ENCODE results near the gene OSBPL10.

The OSBPL10 gene

DNA sequence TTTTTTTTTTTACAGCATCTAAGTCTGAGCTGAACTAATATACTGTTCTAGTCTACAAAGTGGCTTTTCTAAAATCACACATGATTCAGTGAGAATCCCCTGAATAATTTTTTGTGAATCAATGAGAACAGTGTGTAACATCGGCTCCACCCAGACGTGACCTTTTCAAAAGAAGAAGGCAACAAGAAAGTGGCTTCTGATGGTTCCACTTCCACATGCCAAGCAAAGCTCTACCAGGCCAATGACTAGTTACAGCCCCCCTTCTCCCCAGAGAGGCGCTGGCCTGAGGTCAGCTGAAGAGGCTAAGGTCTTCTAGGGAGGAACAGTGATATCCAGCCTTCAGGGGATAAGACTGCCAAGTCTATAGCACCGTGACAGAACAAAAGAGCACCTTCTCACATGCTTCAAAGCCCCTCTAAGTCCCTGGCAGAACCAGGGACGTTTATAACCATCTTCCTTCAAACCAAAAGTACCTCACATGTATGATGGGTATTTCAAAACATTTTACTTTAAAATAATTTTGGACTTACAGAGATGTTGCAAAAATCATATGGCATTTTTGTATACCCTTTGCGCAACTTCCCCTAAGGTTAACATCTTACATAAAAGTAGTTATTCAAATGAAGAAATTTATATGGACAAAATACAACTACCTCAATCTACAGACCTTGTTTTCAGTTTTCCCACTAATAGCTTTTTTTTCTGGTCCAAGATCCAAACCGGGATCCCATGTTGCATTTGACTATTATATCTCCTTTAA lies 177.9 kb downstream of the OSBPL10 start:
- Histone ChIP-seq H3K27ac (ENCODE audit: low read depth, low read length, poor library complexity, severe bottlenecking) (peak overlapping the region; percentile 14), H3K4me2 (ENCODE audit: low read length) (no peak overlapping the region)
- TF ChIP-seq EZH2 (IDR thresholded peaks at IDR 0.05; ENCODE audit: borderline replicate concordance, low read length): no peak
- TF ChIP-seq, protein P1, sequence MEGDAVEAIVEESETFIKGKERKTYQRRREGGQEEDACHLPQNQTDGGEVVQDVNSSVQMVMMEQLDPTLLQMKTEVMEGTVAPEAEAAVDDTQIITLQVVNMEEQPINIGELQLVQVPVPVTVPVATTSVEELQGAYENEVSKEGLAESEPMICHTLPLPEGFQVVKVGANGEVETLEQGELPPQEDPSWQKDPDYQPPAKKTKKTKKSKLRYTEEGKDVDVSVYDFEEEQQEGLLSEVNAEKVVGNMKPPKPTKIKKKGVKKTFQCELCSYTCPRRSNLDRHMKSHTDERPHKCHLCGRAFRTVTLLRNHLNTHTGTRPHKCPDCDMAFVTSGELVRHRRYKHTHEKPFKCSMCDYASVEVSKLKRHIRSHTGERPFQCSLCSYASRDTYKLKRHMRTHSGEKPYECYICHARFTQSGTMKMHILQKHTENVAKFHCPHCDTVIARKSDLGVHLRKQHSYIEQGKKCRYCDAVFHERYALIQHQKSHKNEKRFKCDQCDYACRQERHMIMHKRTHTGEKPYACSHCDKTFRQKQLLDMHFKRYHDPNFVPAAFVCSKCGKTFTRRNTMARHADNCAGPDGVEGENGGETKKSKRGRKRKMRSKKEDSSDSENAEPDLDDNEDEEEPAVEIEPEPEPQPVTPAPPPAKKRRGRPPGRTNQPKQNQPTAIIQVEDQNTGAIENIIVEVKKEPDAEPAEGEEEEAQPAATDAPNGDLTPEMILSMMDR (IDR thresholded peaks at IDR 0.05; ENCODE audit: low read length): no peak

DNA sequence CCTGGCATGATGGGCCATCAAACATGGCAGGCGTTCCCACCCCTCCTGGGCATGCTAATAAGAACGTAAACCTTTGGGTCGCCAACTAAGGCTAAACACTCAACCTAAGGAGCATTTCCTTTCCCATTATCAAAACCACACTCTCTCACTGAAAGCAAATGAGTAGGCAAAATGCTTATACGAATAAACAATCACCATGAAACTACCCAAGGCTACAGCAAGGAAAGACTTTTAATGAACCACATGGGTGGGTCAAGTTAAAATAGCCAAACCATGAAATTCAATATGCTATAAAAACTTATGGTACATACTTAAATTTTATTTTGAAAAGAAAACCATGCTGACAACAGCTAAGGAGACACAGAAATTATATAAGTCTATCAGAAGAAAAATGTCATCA lies 180.6 kb downstream of the OSBPL10 start:
- Histone ChIP-seq H3F3A (ENCODE audit: insufficient read depth, low read length) (no peaks in the 10 kb centered on the region), H3K4me1 (ENCODE audit: insufficient read depth, low read length, severe bottlenecking) (peaks cover 10% of the 10 kb centered on the region), H3K27me3 (ENCODE audit: insufficient read depth, low read length) (no peaks in the 10 kb centered on the region), H3K9me2 (ENCODE audit: low read depth, low read length) (no peaks in the 10 kb centered on the region), H3K4me3 (ENCODE audit: low read depth, low read length, poor library complexity, severe bottlenecking) (no peak overlapping the region), H3K9ac (ENCODE audit: low read length) (no peak overlapping the region), H3K36me3 (ENCODE audit: insufficient read depth, low read length) (peaks cover 40% of the 10 kb centered on the region), H3K9me3 (ENCODE audit: low read length) (no peaks in the 10 kb centered on the region), H4K20me1 (ENCODE audit: insufficient read depth, low read length) (no peaks in the 10 kb centered on the region), H3K4me2 (ENCODE audit: low read length) (no peak overlapping the region), H3K79me2 (ENCODE audit: insufficient read depth, low read length) (peaks cover 5% of the 10 kb centered on the region; the same call in 1 of the 2 replicates), H2AFZ (ENCODE audit: low read length) (no peak overlapping the region), H3K27ac (ENCODE audit: low read depth, low read length, poor library complexity, severe bottlenecking) (no peak overlapping the region)
- TF ChIP-seq, protein P1 (IDR thresholded peaks at IDR 0.05; ENCODE audit: low read length): no peak
- no peak for TF ChIP-seq EZH2 (IDR thresholded peaks at IDR 0.05; ENCODE audit: borderline replicate concordance, low read length)

More for the DNA sequence above, 177.9 kb downstream of the OSBPL10 start:
- Histone ChIP-seq H3K79me2 (ENCODE audit: insufficient read depth, low read length) (peaks cover 5% of the 10 kb centered on the region; the same call in 1 of the 2 replicates), H3K9me3 (ENCODE audit: low read length) (no peaks in the 10 kb centered on the region), H3K9me2 (ENCODE audit: low read depth, low read length) (no peaks in the 10 kb centered on the region), H4K20me1 (ENCODE audit: insufficient read depth, low read length) (no peaks in the 10 kb centered on the region), H3K4me3 (ENCODE audit: low read depth, low read length, poor library complexity, severe bottlenecking) (no peak overlapping the region), H3K36me3 (ENCODE audit: insufficient read depth, low read length) (peaks cover 36% of the 10 kb centered on the region), H3K4me1 (ENCODE audit: insufficient read depth, low read length, severe bottlenecking) (peaks cover 10% of the 10 kb centered on the region), H2AFZ (ENCODE audit: low read length) (no peak overlapping the region), H3K27me3 (ENCODE audit: insufficient read depth, low read length) (no peaks in the 10 kb centered on the region), H3F3A (ENCODE audit: insufficient read depth, low read length) (no peaks in the 10 kb centered on the region), H3K9ac (ENCODE audit: low read length) (no peak overlapping the region)

DNA sequence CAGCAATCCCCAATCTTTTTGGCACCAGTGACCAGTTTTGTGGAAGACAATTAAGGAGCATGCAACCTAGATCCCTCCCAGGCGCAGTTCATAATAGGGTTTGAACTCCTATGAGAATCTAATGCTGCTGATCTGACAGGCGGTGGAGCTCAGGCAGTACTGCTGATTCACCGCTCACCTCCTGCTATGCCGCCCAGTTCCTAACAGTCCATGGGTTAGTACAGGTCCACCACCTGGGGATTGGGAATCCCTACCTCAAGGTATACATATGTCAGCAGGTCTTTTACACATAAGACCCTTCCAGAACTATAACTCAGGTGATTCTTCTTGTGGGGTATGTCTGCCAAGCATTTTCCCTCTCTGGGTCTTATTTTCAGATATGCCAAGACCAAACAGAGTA lies 182.2 kb downstream of the OSBPL10 start:
- Histone ChIP-seq H3K4me2 (ENCODE audit: low read length) (no peak overlapping the region), H3K36me3 (ENCODE audit: insufficient read depth, low read length) (peaks cover 48% of the 10 kb centered on the region), H4K20me1 (ENCODE audit: insufficient read depth, low read length) (no peaks in the 10 kb centered on the region), H3K4me1 (ENCODE audit: insufficient read depth, low read length, severe bottlenecking) (peaks cover 10% of the 10 kb centered on the region), H3K9ac (ENCODE audit: low read length) (no peak overlapping the region), H3K27me3 (ENCODE audit: insufficient read depth, low read length) (no peaks in the 10 kb centered on the region), H3K9me3 (ENCODE audit: low read length) (no peaks in the 10 kb centered on the region), H3K27ac (ENCODE audit: low read depth, low read length, poor library complexity, severe bottlenecking) (no peak overlapping the region), H3K79me2 (ENCODE audit: insufficient read depth, low read length) (peaks cover 5% of the 10 kb centered on the region; the same call in 1 of the 2 replicates), H3K4me3 (ENCODE audit: low read depth, low read length, poor library complexity, severe bottlenecking) (no peak overlapping the region), H3F3A (ENCODE audit: insufficient read depth, low read length) (no peaks in the 10 kb centered on the region), H3K9me2 (ENCODE audit: low read depth, low read length) (no peaks in the 10 kb centered on the region), H2AFZ (ENCODE audit: low read length) (no peak overlapping the region)
- TF ChIP-seq, protein P1 (IDR thresholded peaks at IDR 0.05; ENCODE audit: low read length): no peak
- no peak for TF ChIP-seq EZH2 (IDR thresholded peaks at IDR 0.05; ENCODE audit: borderline replicate concordance, low read length)

Data from OCI-LY1 (cell line).